Measurements from ENCODE around the gene ZRANB1.

ZRANB1 gene

DNA sequence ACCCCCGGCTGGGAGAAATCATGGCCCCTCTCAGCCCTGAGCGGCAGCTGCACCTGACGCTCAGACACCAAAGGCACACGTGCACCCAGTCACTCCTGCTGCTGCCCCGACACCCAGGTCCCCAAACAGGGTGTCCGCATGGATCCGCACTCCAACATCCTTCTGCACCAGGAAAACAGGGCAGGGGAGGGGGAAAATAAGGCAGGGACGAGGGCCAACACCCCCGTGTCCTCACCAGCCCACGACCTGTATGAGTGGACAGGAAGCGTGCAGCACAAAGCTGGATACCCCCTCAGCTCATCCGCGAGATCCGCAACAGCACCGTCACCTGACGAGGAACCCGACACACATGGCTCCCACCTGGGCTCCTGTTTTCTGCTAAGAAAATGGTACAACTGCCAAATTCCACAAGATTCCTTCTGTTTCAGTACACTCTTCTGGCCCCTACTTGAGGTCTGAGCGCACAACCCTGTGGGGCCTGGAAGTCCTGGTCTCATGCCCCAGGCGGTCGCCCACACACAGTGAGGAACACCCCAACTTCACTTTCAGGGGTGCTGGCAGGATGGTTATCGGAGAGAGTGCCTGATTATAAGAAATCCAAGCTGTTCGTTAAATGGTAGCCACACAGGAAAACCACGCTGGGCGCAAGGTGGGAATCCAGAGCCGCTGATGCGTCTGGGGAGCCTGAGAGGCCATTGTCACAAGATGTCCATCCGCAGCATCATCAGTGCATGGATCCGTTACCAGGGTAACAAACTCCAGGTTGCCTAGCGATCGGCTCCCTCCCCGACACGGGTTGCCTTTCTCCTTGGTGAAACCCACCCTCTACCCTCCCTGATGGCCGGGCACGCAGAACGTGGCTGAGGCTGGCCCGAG, 63.6 kb downstream of the ZRANB1 start:
- DNase-seq (ENCODE audit: low spot score): no peak

DNA sequence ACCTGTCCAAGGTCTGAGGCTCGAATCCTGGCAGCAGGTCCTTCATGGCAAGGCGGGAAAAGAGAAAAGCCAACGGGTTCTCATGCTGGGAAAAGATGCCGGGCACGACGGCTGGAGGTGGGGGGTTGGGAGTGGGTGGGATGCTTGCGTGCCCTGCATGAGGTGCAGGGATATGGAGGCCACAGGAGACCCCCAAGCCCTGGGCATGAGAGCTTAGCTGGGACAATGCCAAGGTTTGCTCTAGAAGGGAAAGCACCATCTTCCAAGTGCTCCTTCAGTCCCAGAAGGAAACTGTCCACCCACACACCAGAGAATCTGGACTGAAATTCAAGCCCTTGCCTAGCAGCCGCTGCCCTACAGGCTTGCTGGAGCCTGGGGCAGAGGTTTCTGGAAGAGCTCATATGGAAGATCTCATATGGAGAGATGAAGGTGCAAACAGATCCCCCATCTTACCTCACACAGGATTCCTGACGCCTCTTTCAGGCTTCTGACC, 64.3 kb downstream of the ZRANB1 start:
- no peak for DNase-seq (ENCODE audit: low spot score)

DNA sequence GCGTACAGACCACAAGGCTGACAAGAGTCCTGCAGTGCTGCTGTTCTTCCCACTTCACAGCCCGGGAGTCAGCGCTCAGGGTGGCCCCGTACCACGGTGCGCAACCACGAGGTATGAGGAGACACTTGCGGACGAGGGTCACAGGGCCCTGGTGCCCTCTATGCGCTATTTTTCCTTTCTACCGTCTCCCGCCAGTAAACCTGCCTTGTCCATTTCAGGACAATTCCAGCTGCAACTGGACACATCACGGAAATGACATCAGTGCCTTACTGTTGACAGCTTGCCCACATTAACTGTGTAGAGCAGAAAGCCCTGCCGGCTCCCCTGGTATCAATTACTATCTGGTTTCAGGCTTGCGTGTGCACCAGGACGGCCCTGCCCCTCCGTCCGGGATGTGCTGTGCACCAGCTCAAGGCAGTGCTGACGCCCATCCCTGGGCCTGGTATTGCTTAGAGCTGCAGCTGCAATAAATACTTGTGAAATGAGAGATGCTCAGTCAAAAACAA, 65.1 kb downstream of the ZRANB1 start:
- no peak for DNase-seq (ENCODE audit: low spot score)

DNA sequence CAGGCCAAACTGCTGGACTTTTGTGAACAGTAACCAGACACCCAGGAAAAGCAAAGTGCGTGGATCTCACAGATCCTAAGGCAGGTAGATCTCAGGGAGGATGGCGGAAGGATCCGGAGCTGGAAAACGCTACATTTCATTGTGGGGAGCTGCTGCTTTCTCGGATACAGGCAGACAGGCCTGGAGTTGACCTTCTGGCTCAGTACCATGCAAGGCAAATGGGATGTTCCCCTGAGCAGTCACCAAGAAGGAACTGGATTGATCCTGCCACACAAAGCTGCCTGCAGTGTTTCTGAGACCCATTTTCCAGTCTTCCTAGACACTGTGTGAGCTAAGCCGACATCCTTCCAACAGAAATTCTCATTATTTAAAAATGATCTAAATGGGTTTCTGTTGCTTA, 65.5 kb downstream of the ZRANB1 start:
- no peak for DNase-seq (ENCODE audit: low spot score)

DNA sequence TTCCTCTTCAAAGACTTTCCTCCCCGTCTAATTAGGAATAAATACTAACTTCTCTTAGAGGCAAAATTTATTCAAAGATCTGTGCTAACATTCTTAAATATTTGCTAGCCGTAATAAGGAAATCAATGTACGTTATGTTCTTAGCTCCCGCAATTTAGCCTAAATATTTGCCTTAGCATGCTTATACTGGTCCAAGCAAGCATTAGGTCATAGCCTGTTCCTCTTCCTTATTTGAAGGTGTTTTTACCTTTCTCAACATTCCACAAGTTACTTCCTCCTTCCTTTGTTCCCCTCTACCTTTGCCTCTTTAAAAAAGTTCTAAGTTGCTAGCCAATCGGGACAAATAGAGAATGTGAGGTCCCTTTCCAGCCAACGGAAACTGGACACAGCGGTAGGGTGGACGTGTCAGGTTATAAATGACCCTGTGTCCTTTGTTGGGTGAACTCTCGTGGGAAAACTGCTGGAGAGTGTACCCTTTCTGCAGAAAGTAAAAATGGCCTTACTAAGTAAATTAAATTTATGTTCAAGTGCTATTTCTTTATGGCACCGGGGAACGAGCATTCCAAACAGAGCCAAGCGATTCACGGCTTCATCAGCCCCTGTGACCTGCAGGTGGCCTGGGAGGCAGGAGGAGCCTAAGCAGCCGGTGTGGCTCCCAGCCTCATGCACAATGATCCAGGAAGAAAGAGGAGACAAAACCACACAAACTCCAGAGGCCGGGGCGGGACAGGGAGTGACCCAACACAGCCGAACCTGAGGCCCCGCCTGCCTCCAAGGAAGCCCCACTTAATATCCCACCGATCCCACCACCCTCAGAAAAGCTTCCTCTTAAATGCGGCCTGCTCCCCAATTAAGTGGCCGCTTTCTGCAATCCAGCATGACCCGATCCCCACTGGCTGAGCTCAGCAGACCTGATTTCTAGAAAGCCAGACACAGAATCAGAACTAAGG, 67.0 kb downstream of the ZRANB1 start:
- no peak for DNase-seq (ENCODE audit: low spot score)

DNA sequence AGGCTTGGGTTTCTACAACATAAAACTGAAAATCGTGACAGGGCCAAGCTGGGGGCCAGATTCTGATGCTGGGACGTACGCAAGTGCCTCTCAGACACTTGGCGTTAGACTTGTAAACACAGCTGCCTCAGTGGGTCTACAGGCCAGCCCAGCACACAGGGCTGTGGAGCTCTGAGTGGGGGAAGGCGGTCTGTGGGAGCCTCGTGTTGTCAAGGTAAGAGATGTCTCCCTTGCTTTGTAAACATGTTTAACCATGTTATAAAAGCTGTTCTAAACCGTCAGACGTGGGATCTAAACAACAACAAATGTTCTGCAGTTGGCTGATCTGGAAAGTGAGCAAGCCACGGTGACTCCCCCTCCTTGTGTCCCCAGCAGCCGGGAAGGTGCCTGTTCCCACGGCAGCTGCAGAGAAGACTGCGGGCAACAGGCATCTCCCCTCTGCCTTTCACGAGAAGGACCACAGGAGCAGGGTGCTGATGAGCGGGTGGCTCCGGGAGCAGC, 67.8 kb downstream of the ZRANB1 start:
- no peak for DNase-seq (ENCODE audit: low spot score)

DNA sequence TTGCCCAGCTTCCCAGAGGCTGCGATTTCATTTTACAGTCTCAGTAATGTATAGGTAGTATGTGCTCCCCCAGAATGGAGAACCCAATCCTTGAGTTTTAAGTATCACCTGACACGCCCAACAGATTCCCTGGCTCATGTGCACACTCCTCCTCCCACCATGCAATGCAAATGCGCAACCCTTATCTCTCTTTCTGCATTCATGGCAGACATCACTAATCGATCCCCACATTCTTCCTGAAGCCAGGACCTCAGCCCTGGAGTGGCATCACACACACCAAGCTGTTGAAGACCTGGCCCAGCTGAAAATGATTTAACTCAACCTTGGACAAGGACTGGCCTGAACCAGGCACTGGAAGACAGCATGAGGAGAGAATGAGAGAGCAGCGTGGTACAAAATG, 68.4 kb downstream of the ZRANB1 start:
- DNase-seq (ENCODE audit: low spot score): no peak

DNA sequence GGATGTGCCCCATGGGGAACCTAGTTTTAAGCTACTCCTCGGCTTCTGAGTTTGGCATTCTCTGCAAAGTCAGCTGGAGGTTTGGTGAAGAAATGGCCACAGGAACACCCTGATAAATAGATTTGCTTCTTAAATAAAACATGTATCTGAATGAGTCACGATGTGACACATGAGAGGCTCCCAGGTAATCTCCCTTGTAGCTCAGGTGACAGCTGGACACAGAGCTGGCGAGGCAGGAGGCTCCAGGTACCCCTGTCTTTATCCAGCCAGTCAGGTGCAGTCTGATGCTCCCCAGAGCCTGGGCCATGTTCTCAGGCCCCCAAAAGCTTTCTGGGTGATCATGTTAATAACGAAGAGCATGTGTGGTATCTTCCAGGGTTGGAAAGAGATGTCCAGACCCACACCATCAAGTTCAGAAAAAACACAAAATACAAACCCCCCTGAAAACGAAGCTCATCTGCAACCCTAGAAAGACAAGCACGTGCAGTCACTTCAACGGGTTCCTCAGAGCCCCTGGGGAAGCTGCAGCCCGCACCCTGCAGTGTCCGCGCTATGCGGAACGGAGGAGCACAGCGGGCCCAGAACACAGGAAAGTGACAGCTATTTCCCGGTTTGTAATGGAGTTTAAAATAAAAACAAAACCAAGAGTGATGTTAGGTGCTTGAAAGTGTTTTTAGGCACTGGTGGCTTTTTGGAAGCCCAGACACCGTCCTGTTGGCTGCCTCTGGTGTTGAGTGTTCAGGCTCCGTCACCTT, 69.4 kb downstream of the ZRANB1 start:
- no peak for DNase-seq (ENCODE audit: low spot score)

DNA sequence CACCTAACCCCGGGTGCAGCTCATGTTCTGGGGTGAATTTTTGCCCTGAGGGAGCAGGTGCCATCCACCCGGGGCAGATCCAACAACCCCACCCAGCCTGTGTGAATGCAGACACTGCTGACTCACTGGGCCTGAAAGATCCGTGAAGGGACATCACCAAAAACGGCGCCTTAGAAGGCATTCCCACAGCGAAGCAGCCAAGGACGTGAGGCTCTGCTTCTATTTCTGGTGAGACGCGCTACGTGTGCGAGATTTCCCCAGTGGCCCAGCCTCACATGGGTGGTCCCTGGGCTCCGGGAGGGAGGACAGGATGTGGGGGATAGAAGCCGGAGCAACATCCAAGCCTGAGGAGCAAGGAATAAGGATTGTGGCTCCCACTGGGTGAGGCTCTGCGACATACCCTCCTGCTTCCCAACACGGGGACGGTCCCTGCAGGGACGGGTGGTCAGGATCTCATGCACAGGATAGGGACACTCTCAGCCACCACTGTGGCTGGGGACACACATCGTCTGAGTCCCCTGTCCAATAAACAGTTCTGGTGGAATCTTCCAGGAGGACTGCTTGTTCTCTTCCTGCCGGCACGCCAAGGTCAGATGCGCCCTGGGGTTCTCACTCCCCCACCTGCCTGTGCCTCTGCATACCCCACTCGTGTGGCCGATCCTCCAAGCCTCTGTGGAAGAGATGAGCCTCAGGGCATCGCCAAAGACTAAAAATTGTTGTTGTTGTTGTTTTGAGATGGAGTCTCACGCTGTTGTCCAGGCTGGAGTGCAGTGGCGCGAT, 70.2 kb downstream of the ZRANB1 start:
- no peak for DNase-seq (ENCODE audit: low spot score)

DNA sequence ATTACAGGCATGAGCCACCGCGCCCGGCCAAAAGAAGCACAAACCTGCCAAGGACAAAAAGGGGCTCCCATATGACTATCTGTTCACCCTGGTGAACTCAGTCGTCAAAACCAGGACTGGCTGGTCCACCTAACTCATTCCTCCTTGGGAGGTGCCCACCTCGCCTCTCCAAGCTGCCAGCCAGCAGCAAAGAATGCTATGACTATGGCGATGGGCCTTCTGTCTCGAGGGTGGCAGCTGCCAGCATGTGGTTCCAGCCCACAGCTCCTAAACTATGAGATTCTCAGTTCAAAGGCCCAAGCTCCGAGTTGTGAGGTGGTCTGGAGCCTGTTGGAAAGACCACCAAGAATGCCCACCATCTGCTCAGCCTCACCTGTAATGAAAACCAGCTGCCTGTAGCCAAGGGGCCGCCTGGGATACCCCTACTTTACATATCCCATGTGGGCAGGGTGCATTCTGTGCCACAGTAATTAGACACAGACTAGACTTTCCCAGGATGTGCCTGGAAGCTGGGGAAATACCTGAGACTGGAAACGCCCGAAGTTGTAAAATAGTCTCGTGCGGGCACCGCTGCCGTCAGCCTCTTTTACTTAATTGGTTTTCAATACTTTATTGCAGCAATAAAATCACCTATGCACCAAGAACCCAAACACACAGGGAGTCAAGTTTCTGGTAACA, 71.1 kb downstream of the ZRANB1 start:
- DNase-seq (ENCODE audit: low spot score): no peak

DNA sequence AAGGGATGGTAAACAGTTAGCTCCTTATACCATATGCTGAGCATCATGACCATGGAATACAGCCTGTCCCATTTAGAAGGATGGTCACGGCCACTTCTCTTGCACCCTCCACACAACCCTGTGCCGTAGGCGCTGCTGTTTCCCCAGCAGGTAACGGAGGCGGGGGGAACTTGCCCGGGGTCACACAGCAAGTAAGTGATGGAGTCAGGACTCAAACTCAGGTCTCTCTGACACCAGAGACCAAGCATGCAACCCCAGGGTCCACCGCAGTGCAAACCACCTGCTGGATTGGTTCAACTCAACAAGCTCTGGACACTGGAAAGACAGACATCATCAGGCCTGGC, 71.6 kb downstream of the ZRANB1 start:
- no peak for DNase-seq (ENCODE audit: low spot score)

DNA sequence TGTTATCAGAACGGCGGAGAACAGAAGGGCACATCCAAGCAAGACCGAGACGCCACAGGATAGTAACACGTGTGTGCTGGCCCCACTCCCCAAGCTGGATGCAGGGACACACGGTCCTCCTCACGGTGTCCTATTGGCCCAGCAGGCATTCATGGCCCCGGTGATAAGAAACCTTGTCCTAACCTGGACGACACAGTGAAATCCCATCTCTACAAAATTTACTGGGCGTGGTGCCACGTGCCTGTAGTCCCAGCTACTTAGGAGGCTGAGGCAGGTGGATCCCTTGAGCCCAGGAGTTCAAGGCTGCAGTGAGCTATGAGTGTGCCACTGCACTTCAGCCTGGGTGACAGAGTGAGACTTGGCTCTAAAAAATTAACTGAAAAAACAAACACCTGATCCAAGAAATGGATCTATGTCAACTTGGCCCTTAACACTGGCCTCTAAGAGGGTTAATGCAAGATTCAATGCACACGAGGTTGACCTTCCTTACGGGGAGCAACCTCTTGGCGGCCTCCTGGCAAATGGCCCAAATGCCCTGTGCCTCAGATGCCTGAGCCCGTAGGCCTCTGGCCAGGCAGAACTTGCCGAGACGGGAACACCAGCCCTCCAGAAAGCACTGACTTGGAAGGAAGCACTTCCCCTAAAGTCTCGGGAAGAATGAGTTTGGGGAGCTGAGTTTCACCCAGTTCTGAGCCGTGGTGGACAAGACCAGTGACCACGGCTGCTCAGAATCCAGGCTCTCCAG, 72.3 kb downstream of the ZRANB1 start:
- DNase-seq (ENCODE audit: low spot score): no peak

DNA sequence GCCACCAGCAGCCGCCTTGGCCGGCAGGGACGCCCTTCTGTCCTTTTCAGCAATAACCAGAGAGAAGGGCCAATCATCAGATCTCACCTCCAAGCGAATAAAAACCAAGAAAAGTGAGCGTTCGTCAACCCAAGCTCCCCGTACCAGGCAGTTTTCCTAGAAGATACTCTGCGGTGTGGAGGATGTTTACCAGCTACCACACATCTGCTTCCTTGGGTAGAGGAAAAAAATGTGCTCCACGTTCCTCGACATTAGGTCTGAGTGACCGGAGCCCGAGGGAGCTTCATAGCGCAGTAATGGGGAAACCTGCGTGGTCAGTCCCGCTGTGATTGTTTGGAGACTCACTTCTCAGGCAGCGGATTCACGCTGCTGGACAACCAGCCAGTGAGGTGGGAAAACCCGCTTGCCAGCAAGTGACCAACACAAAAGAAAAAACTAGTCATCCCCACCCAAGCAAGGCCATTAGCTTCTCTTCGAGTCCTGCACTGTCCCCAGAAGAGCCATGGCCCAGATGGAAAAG, 73.0 kb downstream of the ZRANB1 start:
- no peak for DNase-seq (ENCODE audit: low spot score)

DNA sequence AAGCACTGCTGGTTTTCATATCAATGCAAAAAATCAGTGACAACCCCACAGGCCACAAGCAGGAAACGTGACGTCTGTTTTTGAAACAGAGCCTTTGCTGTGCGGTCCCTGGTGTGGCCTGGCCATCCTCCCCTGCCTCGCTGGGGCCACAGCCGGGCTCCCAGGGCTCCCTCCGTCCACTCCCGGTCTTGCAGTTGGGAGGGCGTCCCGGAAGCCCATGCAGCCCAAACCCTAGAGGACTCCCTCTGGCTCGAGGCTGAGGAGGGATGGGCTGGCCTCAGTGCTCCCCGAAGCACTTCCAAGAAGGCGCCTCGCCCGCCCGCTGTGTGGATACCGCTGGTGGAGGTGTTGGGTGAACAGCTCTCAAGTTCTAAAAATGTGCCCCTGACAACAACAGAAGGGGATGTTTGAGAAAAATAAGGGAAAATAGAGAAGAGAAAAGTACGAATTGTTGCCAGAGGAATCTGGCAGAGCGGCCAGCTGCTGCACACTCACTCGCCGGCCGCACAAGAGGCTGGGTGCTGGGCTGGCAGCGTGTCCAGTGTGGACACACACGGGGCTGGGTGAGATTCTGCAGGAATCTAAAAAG, 73.5 kb downstream of the ZRANB1 start:
- no peak for DNase-seq (ENCODE audit: low spot score)

DNA sequence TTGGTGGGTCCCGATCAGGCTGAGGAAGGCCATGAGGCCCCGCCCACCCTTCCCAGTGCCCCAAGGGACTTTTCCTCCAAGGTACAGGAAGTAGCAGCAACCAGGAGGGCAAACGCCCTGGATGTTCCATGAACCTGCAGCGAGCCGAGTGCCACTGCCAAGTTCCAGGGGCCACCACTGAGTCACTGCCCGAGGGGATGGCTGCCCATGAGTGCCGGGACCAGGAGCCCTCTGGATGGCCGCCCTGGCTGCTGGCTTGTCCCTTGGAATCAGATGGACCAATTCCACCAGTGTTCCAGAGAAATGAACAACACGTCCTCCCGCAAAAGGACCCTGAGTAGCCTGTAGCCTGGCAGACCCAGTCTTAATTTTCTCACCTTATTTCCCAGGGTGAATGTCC, 74.2 kb downstream of the ZRANB1 start:
- DNase-seq (ENCODE audit: low spot score): no peak

DNA sequence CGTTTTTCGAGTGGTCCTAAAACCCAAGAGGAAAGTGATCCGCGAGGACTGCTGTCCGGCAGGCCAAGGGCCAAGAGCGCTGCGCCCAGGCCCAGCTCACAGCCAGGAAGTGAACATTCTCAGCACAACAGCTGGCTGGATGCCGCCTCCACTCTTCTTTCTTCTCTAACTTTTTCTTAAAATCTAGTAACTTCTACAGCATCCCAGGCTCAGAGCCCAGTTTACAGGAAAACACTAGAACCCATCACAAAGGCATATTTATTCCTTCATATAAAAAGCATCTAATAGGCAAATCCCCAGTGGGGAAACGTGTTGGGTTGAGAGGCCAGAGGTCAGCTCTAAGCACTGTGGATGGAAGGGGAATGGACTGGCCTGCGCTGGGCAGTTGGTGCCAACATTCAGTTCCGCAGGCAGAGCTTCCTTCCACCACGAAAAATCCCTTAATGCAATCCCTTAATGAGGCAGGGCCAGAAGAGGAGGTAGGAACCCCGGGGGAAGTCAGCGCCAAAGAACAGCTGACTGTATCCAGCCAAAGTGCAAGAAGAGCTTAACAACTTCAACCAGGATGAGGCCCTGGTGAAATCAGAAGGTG, 74.8 kb downstream of the ZRANB1 start:
- peak; percentile 67 for DNase-seq (ENCODE audit: low spot score)

DNA sequence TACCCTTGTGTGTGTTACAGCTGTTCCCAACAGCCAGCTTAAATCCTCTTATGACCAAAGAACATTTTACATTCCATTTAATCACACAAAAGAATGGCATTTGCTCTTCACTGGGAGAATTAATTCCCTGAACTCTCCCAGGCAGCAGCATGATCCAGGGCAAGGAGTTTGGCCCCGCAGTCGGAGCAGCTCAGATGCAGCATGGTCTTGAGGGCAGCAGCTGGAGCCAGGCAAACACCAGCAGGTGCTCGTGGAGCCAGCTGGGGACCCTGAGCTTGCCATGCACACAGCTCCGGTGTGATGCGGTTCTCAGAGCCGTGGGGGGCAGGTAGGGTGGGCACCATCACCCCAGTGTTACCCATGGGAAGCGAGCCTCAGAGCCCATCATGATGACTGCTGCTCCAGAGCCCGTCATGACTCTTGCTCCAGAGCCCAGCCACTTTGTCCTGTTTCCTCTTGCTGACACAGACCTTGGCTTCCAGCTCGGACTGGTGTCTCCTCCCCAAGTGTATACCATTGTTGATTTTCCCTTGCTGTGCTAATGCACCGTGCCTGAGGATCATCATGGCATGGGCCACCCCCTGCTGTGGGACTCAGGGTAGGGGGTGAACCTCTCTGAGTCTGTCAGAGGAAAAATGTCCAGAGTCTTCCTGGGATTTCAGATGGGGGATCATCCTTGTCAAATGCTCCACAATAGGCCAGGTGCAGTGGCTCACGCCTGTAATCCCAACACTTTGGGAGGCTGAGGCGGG, 75.8 kb downstream of the ZRANB1 start:
- peak; percentile 60 for DNase-seq (ENCODE audit: low spot score)

DNA sequence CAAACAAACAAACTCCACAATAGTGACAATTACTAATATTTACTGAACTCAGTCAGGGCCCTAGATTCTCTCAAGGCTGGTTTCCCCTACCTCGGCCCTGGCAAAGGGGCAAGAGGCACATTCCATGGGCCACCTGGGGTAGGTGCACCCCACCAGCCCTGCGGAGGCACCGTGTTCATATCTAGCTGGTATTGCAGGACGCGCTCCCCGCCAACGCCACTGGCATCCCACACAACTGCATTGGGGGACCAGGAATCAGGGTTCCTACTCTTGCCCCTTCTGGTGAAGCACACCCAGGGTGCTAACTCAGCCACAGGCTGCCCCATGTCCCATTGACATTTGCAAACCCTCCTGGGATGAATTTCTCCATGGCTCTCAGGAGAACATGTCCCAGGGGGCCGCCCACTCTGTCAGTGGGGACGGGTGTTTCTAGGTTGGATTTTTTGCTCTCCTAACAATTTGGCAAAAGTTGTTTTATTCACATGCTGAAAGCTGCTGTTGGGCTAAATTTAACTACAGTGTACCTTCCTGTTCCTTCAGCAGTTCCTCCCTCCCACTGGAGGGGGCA, 76.7 kb downstream of the ZRANB1 start:
- DNase-seq (ENCODE audit: low spot score): no peak
